HG02938 (cell line): ENCODE data around the gene ULBP1.
"Not testable (repeated sequence)": the region's sequence is repeated elsewhere in the genome, so short reads cannot be mapped to it uniquely, and the experiment has no call there.

Source experiments
- ATAC-seq: cut with Tn5 transposase; IDR thresholded peaks from one replicate; pipeline ENCODE4 v1.9.1; 2021; ENCODE audit warnings: mild to moderate bottlenecking, moderate library complexity; ENCODE audit not compliant: unreplicated experiment

The ULBP1 gene

GRCh38 chr6:149951096-149951495 is 12.6 kb upstream of the ULBP1 start:
- ATAC-seq: no peak

GRCh38 chr6:149951626-149952025 is 12.1 kb upstream of the ULBP1 start:
- ATAC-seq: no peak

GRCh38 chr6:149953390-149953789 is 10.4 kb upstream of the ULBP1 start:
- not testable (repeated sequence) for ATAC-seq

- ATAC-seq: not testable (repeated sequence)
These were observed 9.8 kb upstream of the ULBP1 start for GRCh38 chr6:149953934-149954327.

- ATAC-seq: not testable (repeated sequence)
These were observed 9.3 kb upstream of the ULBP1 start for GRCh38 chr6:149954328-149954983.

GRCh38 chr6:149954984-149955653 is 8.6 kb upstream of the ULBP1 start:
- ATAC-seq: not testable (repeated sequence)

- not testable (repeated sequence) for ATAC-seq
These were observed 8.0 kb upstream of the ULBP1 start for GRCh38 chr6:149955654-149956317.

GRCh38 chr6:149958124-149958523 is 5.6 kb upstream of the ULBP1 start:
- ATAC-seq: not testable (repeated sequence)

GRCh38 chr6:149959806-149960205 is 3.9 kb upstream of the ULBP1 start:
- not testable (repeated sequence) for ATAC-seq

GRCh38 chr6:149960488-149960887 is 3.3 kb upstream of the ULBP1 start:
- no peak for ATAC-seq

- ATAC-seq: no peak
These were observed 1.9 kb upstream of the ULBP1 start for GRCh38 chr6:149961728-149962425.

GRCh38 chr6:149962461-149963211 is 1.1 kb upstream of the ULBP1 start:
- peak; percentile 36 for ATAC-seq

- ATAC-seq: no peak
These were observed 606 bp upstream of the ULBP1 start for GRCh38 chr6:149963212-149963461.

- no peak for ATAC-seq
These were observed 808 bp downstream of the ULBP1 start for GRCh38 chr6:149964308-149965193.

GRCh38 chr6:149965194-149966020 is 1.7 kb downstream of the ULBP1 start:
- no peak for ATAC-seq

GRCh38 chr6:149966319-149966718 is 2.6 kb downstream of the ULBP1 start:
- not testable (repeated sequence) for ATAC-seq

GRCh38 chr6:149967591-149967990 is 3.8 kb downstream of the ULBP1 start:
- no peak for ATAC-seq

GRCh38 chr6:149967999-149968398 is 4.3 kb downstream of the ULBP1 start:
- ATAC-seq: not testable (repeated sequence)

GRCh38 chr6:149968909-149969308 is 5.2 kb downstream of the ULBP1 start:
- not testable (repeated sequence) for ATAC-seq
